ENCODE measurements around the gene LRRC8C.
A peak's percentile ranks its signal among the peaks of the same experiment; 100 is the strongest.

The LRRC8C gene

GRCh38 chr1:89690595-89690994 lies 57.7 kb downstream of the LRRC8C start:
- H3K27ac ChIP-seq: no peak overlapping the region
- TF ChIP-seq CTCF (conservative IDR thresholded peaks at IDR 0.05): no peak

- TF ChIP-seq CTCF (conservative IDR thresholded peaks at IDR 0.05): no peak
- H3K27ac ChIP-seq: no peak overlapping the region
Measured at GRCh38 chr1:89692601-89693521, 59.9 kb downstream of the LRRC8C start.

GRCh38 chr1:89695847-89696246 lies 62.9 kb downstream of the LRRC8C start:
- no peak for TF ChIP-seq CTCF (conservative IDR thresholded peaks at IDR 0.05)
- no peak overlapping the region for H3K27ac ChIP-seq

- TF ChIP-seq CTCF (conservative IDR thresholded peaks at IDR 0.05): no peak
- peak overlapping the region; percentile 51 for H3K27ac ChIP-seq
Measured at GRCh38 chr1:89697383-89697782, 64.5 kb downstream of the LRRC8C start.

- H3K27ac ChIP-seq: peak overlapping the region; percentile 51
- TF ChIP-seq CTCF (conservative IDR thresholded peaks at IDR 0.05): no peak
Measured at GRCh38 chr1:89698020-89698560, 65.2 kb downstream of the LRRC8C start.

- TF ChIP-seq CTCF (conservative IDR thresholded peaks at IDR 0.05): no peak
- H3K27ac ChIP-seq: peak overlapping the region; percentile 51
Measured at GRCh38 chr1:89698624-89699023, 65.7 kb downstream of the LRRC8C start.

GRCh38 chr1:89699451-89699986 lies 66.6 kb downstream of the LRRC8C start:
- no peak for TF ChIP-seq CTCF (conservative IDR thresholded peaks at IDR 0.05)
- H3K27ac ChIP-seq: peak overlapping the region; percentile 51

Measured in VCaP (cell line).